NOMO-1 treated with dmso at 0.1 percent for 144 hours (cell line): ENCODE data around the gene TRAPPC12.
"Not testable (repeated sequence)": the region's sequence is repeated elsewhere in the genome, so short reads cannot be mapped to it uniquely, and the experiment has no call there.

ENCODE experiments used
- DNase-seq: peaks from one replicate; lab custom pipeline; 2025; ENCODE audit not compliant: unreplicated experiment; lab: John Stamatoyannopoulos, UW

TRAPPC12 gene

GRCh38 chr2:3430740-3431490, 51.4 kb downstream of the TRAPPC12 start:
- DNase-seq = no peak

GRCh38 chr2:3432067-3432466, 52.6 kb downstream of the TRAPPC12 start:
- no peak for DNase-seq

GRCh38 chr2:3432693-3433338, 53.3 kb downstream of the TRAPPC12 start:
- DNase-seq = no peak

- DNase-seq = no peak
Observed at GRCh38 chr2:3433339-3433699, 53.8 kb downstream of the TRAPPC12 start.

GRCh38 chr2:3433776-3434400, 54.4 kb downstream of the TRAPPC12 start:
- no peak for DNase-seq

- DNase-seq = no peak
Observed at GRCh38 chr2:3434654-3435053, 55.2 kb downstream of the TRAPPC12 start.

GRCh38 chr2:3435445-3435844, 56.0 kb downstream of the TRAPPC12 start:
- no peak for DNase-seq

DNA sequence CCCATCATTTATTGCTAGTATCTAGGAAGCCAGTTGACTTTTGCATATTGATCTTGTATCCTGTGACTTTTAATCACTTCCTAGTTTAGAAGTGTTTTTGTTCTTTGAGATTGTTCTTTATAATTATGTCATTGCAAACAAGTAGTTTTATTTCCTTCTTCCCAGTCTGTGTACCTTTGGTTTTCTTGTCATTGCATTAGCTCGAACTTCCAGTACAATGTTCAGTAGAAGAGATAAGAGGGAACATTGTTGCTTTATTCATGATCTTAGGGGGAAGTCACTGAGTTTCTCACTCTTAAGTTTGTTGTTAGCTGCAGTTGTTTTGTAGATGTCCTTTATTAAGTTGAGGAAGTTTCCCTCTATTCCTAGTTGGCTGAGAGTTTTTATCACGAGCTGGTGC, 61.0 kb downstream of the TRAPPC12 start:
- no peak for DNase-seq

- no peak for DNase-seq
Observed at GRCh38 chr2:3441465-3441864, 62.0 kb downstream of the TRAPPC12 start.

DNA sequence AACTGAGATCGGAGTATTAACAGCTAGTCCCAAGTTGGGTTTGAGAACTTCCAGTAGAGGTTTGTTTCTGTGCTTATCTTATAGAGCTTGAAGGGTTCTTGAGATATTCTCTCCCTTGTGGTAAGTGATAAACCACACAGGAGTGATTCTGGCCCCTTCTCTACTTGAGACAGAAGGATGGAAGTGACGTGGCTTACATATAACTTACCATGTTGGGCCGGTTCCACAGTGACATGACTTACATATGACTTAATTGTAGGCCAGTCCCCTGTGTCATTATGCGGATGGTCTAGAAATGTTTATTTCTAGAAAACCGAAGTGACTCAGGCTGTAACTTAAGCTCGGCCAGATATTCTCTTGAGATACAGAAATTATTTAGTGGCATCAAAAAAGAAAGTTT, 62.7 kb downstream of the TRAPPC12 start:
- no peak for DNase-seq

- DNase-seq = no peak
Observed at GRCh38 chr2:3443083-3443482, 63.6 kb downstream of the TRAPPC12 start.

DNA sequence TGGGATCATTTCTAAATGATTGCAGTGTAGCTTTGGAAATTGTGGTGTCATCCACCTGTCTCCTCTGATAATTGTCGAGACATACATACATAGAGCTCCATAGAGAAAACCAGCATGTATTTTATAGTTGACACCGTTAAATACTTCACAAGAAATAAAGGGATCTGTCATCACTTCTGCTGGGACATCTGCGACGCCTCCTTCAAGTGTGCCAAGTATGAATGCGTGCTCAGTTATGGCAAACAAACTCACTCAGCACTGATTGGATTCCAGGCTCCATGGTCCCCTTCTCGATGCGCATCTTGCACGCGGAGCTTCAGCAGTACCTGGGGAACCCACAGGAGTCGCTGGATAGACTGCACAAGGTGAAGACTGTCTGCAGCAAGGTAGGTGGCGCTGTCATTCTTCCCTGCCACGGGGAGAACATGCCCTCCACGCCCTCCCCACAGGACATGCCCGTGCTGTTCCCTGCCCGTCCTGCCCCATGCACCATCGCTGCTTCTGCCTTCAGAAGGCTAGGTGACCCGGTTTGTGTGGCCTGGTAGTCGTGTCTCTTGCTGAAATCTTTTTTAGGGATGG, 64.1 kb downstream of the TRAPPC12 start:
- DNase-seq = no peak

DNA sequence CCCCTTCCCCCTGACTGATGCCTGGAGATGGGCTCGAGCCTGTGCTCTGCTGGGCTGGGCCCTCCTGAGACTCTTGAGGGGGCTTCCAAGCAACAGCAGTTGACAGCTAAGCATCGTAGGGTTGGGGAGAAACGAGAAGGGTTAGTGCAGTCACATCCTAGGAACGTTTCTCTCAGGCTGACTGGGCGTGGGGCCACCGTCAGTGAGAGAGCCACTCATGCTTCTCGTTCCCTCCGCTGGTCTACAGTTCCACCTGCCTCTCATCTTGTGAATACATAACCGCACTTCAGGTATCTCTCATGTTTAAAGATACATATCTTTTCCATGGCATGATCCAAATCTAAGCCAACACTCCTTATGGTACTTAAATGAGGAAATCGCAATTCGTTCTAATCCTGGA, 66.4 kb downstream of the TRAPPC12 start:
- DNase-seq = no peak

DNA sequence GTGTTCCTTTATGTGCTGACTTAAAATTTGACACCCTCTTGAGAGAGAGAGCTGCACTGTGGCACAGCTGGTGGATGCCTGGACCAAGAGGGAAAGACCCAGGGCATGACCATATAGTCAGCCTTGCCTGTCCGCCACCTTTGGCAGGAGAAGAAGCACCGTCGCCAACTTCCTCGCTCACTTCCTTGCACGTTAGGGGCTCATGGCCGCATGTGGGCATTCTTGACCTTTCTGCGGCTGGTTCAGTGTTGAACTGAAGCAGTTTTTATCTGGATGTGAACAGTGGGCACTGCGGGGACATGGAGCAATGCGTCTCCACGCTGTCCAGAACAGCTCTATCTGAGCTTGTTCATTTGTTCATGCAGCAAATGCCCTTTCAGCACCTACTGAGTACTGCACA, 66.9 kb downstream of the TRAPPC12 start:
- no peak for DNase-seq

- not testable (repeated sequence) for DNase-seq
Observed at GRCh38 chr2:3447186-3447585, 67.7 kb downstream of the TRAPPC12 start.

DNA sequence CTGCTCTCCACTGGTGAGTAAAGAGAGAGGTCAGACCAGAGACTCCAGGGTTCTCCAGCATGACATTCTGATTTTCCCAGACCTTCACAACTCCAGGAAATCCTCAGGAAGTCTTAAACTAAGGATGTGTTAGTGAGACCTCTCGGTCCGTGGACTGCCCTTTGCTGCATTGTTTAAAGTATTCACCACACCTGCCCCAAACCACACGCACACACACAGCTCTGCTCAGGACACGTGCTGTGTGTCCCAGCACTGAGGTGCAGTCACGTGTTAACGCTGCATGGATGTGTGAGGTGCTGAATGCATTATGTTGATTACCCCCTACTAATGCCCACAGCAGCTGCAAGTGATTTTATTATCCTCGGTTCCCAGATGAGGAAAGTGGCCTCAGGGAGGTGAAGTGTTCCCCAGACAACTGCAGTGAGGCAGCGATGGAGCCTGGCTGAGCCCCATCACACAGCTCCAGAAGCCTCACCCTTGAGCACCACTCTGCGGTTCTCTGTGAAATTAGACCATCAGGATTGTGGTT, 68.4 kb downstream of the TRAPPC12 start:
- no peak for DNase-seq

DNA sequence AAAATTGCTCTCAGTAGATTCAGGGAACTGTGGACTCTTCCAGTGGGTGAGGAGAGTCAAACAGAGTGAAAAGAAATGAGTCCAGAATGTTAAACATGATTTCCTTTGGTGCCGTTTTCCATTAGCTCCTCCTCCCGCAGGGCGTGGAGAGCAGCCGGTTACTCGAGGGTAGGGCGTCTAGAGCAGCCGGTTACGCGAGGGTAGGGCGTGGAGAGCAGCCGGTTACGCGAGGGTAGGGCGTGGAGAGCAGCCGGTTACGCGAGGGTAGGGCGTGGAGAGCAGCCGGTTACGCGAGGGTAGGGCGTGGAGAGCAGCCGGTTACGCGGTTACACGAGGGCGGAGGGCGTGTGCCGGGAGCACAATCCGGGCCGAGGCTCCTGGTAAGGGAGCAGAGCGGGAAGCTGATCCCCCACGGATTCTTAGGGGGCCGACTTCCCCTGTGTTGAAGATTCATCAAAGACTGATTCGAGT, 69.0 kb downstream of the TRAPPC12 start:
- not testable (repeated sequence) for DNase-seq

GRCh38 chr2:3449086-3449485, 69.6 kb downstream of the TRAPPC12 start:
- DNase-seq = no peak

- no peak for DNase-seq
Observed at GRCh38 chr2:3449936-3450335, 70.4 kb downstream of the TRAPPC12 start.

- DNase-seq = no peak
Observed at GRCh38 chr2:3450385-3451010, 71.0 kb downstream of the TRAPPC12 start.

DNA sequence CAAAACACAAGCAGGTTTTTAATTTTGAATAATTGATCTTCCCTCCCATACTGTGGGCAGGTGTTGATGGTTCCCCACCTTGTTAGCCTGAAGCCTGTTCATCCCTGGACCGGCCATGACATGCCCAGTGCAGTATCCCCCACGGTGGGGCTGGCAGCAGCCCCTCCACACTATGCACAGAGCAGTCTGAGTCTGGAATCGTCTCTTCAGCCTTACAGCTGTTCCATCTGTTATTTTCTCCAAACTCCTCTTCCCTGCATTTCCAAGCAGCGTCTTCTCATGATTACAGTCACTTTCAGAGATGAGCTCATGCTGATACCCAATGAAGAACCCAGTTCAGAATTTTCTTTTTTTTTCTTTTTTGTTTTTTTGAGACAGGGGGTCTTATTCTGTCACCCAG, 71.7 kb downstream of the TRAPPC12 start:
- DNase-seq = no peak
